Heart left ventricle (tissue), 16 donors: ENCODE data around the gene SGCA. TPM values are rescaled to one million over a fixed set of nuclear protein-coding genes. Genes with fewer than 3 reads are reported as not detected.

ENCODE experiments used
- ATAC-seq, 4 donors: fragments of 200-7000 bp; cut with Tn5 transposase; one replicate each; pipeline ENCODE4 v1.9.1; 2020 to 2022; ENCODE audit warnings: moderate library complexity in 4 of 4, mild to moderate bottlenecking in 3 of 4, moderate number of reproducible peaks in 1 of 4
- DNase-seq, 5 donors: peaks; one replicate each; pipeline ENCODE4 v3.0.0-alpha.2; 2020
- H3K27ac ChIP-seq, 12 donors: fragments of 200-600 bp; sonication (generic) in 4 of 12; one replicate each; pipeline versions ENCODE4 v1.5.0 to v1.8.0; 2016 to 2022; ENCODE audit warnings: mild to moderate bottlenecking in 2 of 12
- H3K27me3 ChIP-seq, 9 donors: fragments of 200-600 bp; sonication (generic) in 2 of 9; one replicate each; pipeline versions ENCODE4 v1.5.1 to v1.8.0; 2016 to 2022; ENCODE audit warnings: mild to moderate bottlenecking in 3 of 9
- H3K36me3 ChIP-seq, 9 donors: fragments of 200-600 bp; sonication (generic) in 2 of 9; one replicate each; pipeline versions ENCODE4 v1.5.0 to v1.8.0; 2018 to 2022; ENCODE audit warnings: mild to moderate bottlenecking in 2 of 9
- H3K4me1 ChIP-seq, 12 donors: fragments of 200-600 bp; sonication (generic) in 4 of 12; one replicate each; pipeline versions ENCODE4 v1.5.0 to v1.8.0; 2016 to 2022; ENCODE audit warnings: mild to moderate bottlenecking in 3 of 12
- H3K4me3 ChIP-seq, 12 donors: fragments of 200-600 bp; sonication (generic) in 4 of 12; one replicate each; pipeline versions ENCODE4 v1.5.0 to v1.8.0; 2017 to 2022; ENCODE audit warnings: mild to moderate bottlenecking in 9 of 12, moderate library complexity in 4 of 12
- H3K9me3 ChIP-seq, 12 donors: fragments of 200-600 bp; sonication (generic) in 4 of 12; one replicate each; pipeline versions ENCODE4 v1.5.0 to v1.8.0; 2016 to 2022; ENCODE audit warnings: mild to moderate bottlenecking in 1 of 12
- CTCF ChIP-seq, 12 donors: fragments of 200-600 bp; sonication (generic) in 4 of 12; IDR thresholded peaks; one replicate each; pipeline versions ENCODE4 v1.5.0 to v1.8.0; 2018 to 2022; ENCODE audit warnings: antibody characterized with exemption in 12 of 12, mild to moderate bottlenecking in 5 of 12
- POLR2A ChIP-seq, 2 donors: fragments of 450-650 bp; IDR thresholded peaks; one replicate each; pipeline ENCODE4 v1.6.1; 2017; ENCODE audit warnings: antibody characterized with exemption in 2 of 2, mild to moderate bottlenecking in 2 of 2, moderate library complexity in 2 of 2
- WGBS, 4 donors: extraction: QIAGEN DNeasy Blood & Tissue Kit in 2 of 4; methylation state at CpG; one replicate each; pipeline versions ENCODE4 v1.1.5 to v1.1.7; 2013 to 2018; 5-methylcytosine and 5-hydroxymethylcytosine counted together
- intact Hi-C, 10 donors: fragments of 100-400 bp; cut with DNase I; formaldehyde crosslinking; loops; one replicate each; pipeline versions ENCODE4 v1.11.1 to v1.14.2; 2022
- polyA plus RNA-seq, 2 donors: library from polyadenylated mRNA; stranded (reverse); fragments of 200-250 nt; gene quantifications; one replicate each; pipeline ENCODE4 v1.2.3, GENCODE V29; 2013
- total RNA-seq, 9 donors: library from RNA; depleted of rRNA in 2 of 9; stranded (reverse); fragments of >200 nt in 2 of 9; fragmentation: NEBNext Ultra II Directional in 3 of 9; extraction: Animal tissue kit (Norgen Biotek cat#: 25700) in 3 of 9; gene quantifications; one replicate each; pipeline versions ENCODE4 v1.1.0 to v1.2.4, GENCODE V29; 2016 to 2023
- donor health status: ischemic (EF 13 %, LVEDD 7.1; RV severe dilation, severe dysfunction).
- donor health status: healthy with polysubstance abuse.
- donor health status: DM: no; HTN: yes; CAD: no.
- donor health status: DM: no; HTN: no; CAD: no.
- donor health status: ischemic (EF 25% LVEDD 6.9; RV normal size, moderate dysfunction).
- donor health status: ischemic (EF 25% LVEDD 5.7; RV mildly dilated, moderate dysfunction).
- donor health status: healthy.
- donor health status: DM: yes; HTN: yes; CAD: no.
- donor health status: ischemic (EF 35%, LVEDD 5.7; RV mildly dilated, moderate dysfunction).
- donor health status: nonischemic (EF 11% LVEDD 7.7; RV severe dilation, severe dysfunction).
- donor health status: DM: yes; HTN: yes; CAD: no.
- donor health status: PGD.
- donor health status: ischemic (EF 29% LVEDD 5.4; RV normal size, mild dysfunction).
- donor health status: nonischemic (EF 23%, LVEDD 6.1; RV moderate dilation, normal function).

The SGCA gene
- total and polyA plus RNA-seq, 11 donors, result 96.5 to 225 (median 151) TPM

DNA sequence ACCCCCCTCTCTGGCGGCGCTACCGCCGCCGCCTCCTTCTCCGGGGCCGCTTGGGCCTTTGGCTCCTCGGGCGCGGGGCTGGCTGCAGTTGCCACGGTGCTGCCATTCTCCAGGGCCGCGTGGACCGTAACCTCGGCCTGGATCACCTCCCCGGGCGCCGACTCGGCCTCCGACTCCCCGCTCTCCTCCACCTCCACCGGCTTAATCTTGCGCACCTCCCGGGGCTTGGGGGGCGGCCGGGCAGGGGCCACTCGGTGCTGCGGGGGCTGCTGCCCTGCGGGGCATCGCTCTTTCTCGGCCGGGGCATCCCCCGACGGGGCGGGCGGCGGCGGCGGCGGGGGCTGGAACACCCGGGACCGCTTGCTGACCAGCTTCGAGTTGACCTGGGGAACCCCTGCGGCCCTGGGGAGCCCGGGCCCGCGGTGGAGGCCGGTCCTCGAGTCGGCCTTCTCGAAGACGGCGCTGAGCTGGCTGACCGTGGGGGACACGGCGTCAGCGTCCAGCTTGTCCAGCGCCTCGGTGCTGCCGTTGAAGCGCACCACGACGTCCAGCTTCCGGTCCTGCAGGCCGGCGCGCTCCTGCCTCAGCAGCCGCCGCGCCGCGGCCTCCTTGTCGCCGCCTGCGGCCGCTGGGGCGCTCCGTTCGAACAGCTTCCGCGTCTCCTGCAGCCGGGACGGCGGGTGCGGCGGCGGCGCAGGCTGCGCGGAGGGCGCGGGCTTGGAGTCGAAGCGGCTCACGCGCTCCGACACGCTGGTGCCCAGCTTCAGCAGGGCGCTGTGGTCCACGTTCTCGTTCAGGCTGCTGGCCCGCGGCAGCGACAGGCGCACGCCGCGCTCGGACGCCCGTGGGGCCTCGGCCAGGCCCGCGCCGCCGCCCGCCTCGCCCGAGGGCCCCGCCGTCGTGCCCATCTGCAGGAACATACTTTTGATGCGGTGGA, 16.1 kb upstream of the SGCA start:
- H3K27ac ChIP-seq, result peak overlapping the region; percentile 83 to 99 (median 96)
- 0 to 1% (median 0%) methylated on average over 9 to 123 of the region's 123 CpGs for WGBS, 4 donors
- peaks cover 0 to 6% (median 5%) of the 10 kb centered on the region in 9 donors for H3K36me3 ChIP-seq
- DNase-seq (peak; percentile 64 to 88 (median 69)), ATAC-seq (peak in 1 of 4 donors; percentile 4)
- intact Hi-C loops, result loop anchor here in 2 of 10 donors (5.0 kb wide), 2 partner anchors 37 to 52 kb away; partner anchors contain the start of gene PDK2 (in 1 of the 2)
- H3K27me3 ChIP-seq, result no peaks in the 10 kb centered on the region
- peaks cover 16 to 90% (median 68%) of the 10 kb centered on the region in 12 donors for H3K4me1 ChIP-seq
- TF ChIP-seq CTCF (IDR thresholded peaks at IDR 0.05), result peak in 6 of 12 donors; percentile 8 to 33 (median 23)
- TF ChIP-seq POLR2A (IDR thresholded peaks at IDR 0.05), result no peak
- H3K4me3 ChIP-seq, result peak overlapping the region; percentile 61 to 98 (median 92)
- H3K9me3 ChIP-seq, result no peaks in the 10 kb centered on the region

GRCh38 chr17:50150354-50151040, 15.3 kb upstream of the SGCA start, which contains the start of gene PPP1R9B:
Gene PPP1R9B, minus strand, starts transcription at chr17:50150677. Its CDS starts 164 bp downstream, at chr17:50150513.
- 0 to 1% (median 1%) methylated on average over 27 to 69 of the region's 69 CpGs for WGBS, 4 donors
- peaks cover 16 to 86% (median 67%) of the 10 kb centered on the region in 12 donors for H3K4me1 ChIP-seq
- H3K27me3 ChIP-seq, result no peaks in the 10 kb centered on the region
- H3K36me3 ChIP-seq, result no peaks in the 10 kb centered on the region
- peak in 2 of 5 donors; percentile 28 to 30 for DNase-seq
- H3K27ac ChIP-seq, result peak within 1 kb of the TSS; percentile 83 to 99 (median 96)
- TF ChIP-seq POLR2A (IDR thresholded peaks at IDR 0.05) (no peak), CTCF (IDR thresholded peaks at IDR 0.05) (no peak)
- peak within 1 kb of the TSS; percentile 61 to 98 (median 92) for H3K4me3 ChIP-seq
- H3K9me3 ChIP-seq, result no peaks in the 10 kb centered on the region
- ATAC-seq, result peak in 2 of 4 donors; percentile 0 to 1
- intact Hi-C loops, result loop anchor here in 1 of 10 donors (5.0 kb wide), 1 partner anchor 53 kb away; the partner anchor contains the start of gene PDK2

DNA sequence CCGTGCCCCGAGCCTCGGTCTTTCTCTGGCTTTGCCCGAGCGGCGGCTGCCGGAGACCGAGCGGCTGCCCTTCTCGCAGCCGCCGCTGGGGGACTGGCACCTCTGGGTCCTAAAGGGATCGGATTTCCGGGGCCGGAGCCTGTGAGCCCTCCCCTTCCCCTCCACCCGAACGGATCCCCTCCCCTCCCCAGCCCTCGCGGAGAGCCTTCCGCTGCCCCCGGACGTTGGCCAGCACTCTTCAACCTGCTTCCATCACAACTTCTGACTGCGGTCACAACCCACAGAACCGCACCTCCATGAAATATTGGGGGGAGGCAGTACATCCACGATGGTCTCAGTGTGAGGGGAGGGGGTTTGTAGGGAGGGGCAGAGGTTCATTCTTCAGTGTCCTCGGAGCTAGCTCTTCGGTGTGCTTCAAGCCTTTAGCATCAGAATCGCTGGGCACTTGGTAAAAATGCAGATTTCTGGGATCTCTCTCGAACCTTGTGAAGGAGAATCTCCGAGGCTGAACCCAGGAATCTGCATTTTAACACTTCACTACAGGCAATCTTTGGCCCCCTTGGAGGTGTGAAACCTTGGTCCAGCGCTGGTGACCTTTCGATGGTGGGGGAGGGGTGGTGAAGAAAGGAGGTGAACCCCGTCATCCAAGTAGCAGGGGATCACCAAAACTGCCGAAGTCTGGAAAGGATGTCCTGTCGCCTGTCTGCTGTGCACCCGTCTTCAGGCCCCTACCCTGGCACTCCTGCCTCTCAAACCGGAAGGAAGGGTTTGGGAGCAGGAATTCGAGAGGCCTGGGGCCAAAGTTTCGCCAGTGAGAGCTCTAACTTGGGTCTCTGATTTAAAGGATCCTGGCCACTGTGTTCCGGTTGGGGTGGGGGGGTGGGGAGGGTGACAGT, 14.5 kb upstream of the SGCA start:
- intact Hi-C loops, result loop anchor here in 1 of 10 donors (5.0 kb wide), 1 partner anchor 54 kb away; the partner anchor contains the start of gene PDK2
- Histone ChIP-seq H3K36me3 (no peaks in the 10 kb centered on the region), H3K27me3 (no peaks in the 10 kb centered on the region), H3K27ac (peak overlapping the region; percentile 83 to 99 (median 96)), H3K9me3 (no peaks in the 10 kb centered on the region), H3K4me3 (peak overlapping the region; percentile 61 to 98 (median 92)), H3K4me1 (peaks cover 9 to 79% (median 63%) of the 10 kb centered on the region in 12 donors)
- TF ChIP-seq CTCF (IDR thresholded peaks at IDR 0.05) (peak; percentile 41 to 75 (median 62)), POLR2A (IDR thresholded peaks at IDR 0.05) (peak in 1 of 2 donors; percentile 62)
- WGBS, 4 donors, result 0 to 1% (median 0%) methylated on average over 25 to 40 of the region's 40 CpGs
- DNase-seq, result peak; percentile 93 to 95 (median 95)
- peak; percentile 75 to 85 (median 80) for ATAC-seq
